ENCODE measurements around the gene UPP2.

DNA sequence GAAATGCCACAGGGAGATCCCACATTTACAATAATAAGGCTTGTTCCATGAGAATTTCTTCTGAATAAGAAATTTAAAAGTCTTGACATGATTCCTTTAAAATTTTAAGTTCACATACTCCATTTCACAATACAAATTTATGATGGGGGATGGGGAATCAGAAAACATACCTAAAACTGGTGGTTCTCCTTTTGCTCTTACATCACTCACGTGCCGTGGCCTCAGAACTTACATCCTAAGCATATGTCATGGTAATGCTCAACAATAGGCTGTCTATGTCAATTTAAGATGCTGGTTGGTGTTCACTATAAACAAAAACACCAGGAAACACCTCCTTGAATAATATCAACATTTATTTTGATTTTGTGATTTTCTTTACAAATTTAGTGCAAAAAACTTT, 12.8 kb downstream of the UPP2 start:
- TF ChIP-seq, protein P1, sequence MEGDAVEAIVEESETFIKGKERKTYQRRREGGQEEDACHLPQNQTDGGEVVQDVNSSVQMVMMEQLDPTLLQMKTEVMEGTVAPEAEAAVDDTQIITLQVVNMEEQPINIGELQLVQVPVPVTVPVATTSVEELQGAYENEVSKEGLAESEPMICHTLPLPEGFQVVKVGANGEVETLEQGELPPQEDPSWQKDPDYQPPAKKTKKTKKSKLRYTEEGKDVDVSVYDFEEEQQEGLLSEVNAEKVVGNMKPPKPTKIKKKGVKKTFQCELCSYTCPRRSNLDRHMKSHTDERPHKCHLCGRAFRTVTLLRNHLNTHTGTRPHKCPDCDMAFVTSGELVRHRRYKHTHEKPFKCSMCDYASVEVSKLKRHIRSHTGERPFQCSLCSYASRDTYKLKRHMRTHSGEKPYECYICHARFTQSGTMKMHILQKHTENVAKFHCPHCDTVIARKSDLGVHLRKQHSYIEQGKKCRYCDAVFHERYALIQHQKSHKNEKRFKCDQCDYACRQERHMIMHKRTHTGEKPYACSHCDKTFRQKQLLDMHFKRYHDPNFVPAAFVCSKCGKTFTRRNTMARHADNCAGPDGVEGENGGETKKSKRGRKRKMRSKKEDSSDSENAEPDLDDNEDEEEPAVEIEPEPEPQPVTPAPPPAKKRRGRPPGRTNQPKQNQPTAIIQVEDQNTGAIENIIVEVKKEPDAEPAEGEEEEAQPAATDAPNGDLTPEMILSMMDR (IDR thresholded peaks at IDR 0.05) = no peak
- no peak for TF ChIP-seq EZH2 (IDR thresholded peaks at IDR 0.05; ENCODE audit: borderline replicate concordance, insufficient read depth, low read depth, low read length, poor library complexity, severe bottlenecking)
